ENCODE measurements around the gene GARNL3.

The GARNL3 gene

GRCh38 chr9:127356906-127357305, 92.3 kb downstream of the GARNL3 start:
- DNase-seq: no peak

DNA sequence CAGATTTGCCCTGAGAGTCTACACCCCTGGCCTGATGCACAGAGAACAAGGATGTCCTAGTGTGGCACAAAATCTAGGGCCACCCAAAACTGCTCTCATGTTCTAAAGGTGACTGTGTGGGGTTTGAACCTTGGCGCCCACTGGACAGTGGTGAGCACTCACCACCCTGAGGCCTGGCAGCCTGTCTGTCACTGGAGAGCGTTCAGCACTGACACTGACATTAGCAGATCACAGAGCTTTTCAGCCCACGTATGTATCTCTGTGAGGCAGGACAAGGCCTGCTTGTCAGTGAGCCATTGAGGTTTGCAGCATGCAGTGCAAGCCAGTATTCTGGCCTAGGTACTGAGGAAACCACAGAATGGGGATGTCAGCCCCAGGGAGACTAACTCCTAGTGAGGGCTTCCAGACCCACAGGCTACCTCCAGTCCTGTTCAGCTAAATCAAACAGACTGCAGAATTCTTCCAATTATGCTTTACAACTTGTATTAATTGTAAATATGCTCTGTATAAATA, 93.5 kb downstream of the GARNL3 start:
- no peak for DNase-seq

DNA sequence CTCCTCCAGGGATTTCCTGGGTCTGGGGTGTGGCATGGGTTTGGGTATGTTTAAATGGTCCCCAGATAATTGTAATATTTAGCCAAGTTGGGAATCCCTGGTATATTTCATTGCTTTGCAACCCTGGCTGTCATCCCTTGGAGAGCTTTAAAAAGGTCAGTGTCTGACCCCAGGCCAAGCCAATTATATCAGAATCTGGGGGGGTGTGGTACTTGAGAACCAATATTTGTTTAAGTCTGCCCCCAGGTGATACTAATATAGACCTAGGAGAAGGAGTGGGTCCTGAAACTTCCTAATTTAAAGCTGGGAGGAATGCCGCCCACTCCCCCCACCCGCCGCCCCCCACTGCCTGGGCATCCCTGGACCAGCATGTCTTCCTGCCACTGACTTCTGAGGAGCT, 94.2 kb downstream of the GARNL3 start:
- DNase-seq: no peak

- DNase-seq: no peak
These were observed 95.7 kb downstream of the GARNL3 start for GRCh38 chr9:127360250-127360649.

GRCh38 chr9:127360829-127361228, 96.3 kb downstream of the GARNL3 start:
- peak; percentile 13 for DNase-seq

GRCh38 chr9:127361561-127361960, 97.0 kb downstream of the GARNL3 start:
- DNase-seq: no peak

DNA sequence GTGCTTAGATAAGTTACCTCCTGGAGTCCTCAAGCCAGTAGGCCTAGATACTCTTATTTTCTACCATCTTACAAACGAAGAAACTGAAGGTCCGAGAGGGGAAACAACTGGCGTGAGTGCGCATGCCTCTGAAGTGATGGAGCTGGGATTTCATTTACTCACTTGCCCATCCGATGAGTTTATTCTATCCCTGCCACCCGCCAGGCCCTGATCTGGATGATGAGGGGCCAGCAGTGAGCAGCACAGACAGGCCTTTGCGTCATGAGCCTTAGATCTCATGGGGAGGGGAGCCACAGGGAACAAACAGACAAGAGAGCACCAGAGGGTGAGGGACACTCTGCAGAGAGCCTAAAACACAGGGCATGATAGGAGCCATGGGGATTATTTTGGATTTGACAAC, 98.3 kb downstream of the GARNL3 start:
- no peak for DNase-seq

DNA sequence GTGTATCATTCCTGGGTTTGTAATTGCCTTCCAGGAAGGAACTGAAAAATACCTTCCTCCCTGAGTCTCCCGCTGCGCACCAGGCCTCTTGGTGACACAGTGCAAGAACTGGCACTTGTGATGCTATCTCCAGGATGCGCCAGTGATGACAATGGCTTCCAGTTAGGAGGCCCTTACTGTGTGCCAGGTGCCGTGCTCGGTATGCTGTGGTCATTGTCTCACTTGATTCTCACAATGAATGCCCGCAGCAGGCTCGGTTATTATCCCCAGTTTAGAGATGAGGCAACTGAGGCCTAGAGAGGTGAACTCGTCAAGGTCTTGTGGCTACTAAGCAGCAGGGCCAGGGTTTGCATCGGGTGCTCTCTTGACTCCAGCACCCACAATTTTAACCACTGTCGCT, 100.9 kb downstream of the GARNL3 start:
- no peak for DNase-seq

DNA sequence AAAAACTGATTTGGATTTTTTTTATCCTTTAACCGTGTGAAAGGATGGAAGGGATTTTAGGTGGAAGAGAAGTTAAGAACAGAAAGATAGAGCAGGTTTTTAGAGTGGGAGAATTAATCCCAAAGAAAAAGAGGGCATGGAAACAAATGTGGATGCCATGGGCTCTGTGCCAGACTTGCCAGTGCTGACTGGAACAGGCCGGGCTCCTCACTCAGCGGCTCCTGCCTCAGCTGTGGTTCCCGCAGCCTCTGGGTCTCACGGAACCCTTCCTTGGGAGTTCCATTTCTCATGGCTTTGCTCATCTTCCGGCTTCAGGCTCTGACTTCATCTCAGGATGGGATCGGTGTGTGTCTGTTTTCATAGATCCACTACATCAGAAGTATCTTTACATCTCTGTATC, 102.0 kb downstream of the GARNL3 start:
- no peak for DNase-seq

DNA sequence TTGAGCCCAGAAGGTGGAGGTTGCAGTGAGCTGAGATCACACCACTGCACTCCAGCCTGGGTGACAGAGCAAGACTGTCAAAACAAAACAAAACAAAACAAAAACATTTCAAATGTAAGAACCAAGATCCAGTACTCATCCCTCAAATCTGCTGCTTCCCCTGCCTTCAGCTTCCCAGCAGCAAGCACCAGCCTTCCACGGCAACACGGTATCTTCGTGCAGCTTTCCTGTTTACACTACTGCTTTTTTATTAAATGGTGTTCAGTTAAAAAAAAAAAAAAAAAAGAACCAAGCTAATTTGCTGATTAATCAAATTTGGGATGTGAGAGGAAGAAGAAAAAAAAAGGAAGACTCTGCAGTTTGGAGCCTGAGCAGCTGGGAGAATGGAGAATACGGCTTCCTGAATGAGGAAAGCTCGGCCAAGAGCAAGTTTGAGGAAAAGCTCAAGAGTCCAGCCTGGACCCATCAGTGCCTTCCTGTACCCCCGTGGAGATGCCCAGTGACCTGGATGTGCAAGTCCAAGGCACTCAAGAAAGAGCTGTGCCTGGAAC, 104.4 kb downstream of the GARNL3 start:
- no peak for DNase-seq

DNA sequence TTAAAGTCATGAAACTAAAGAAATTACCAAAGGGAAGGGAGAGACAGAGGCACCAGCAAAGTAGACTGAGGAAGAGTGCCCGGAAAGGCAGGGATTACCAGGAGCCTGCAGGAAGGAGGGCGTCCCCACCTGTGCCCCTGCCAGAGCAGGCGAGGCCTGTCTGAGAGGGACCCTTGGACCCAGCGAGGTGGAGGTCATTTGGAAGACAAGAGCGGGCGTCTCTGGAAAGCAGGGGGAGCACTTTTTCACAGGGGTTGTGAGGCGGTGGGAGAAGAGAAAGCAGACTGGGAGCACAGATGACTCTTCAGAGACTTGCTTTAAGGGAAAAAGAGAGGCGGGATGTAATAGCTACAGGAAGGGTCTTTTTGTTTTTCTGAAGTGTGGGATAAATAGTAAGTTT, 104.9 kb downstream of the GARNL3 start:
- DNase-seq: no peak

- no peak for DNase-seq
These were observed 105.6 kb downstream of the GARNL3 start for GRCh38 chr9:127370147-127370579.

- DNase-seq: no peak
These were observed 106.4 kb downstream of the GARNL3 start for GRCh38 chr9:127370672-127371648.

DNA sequence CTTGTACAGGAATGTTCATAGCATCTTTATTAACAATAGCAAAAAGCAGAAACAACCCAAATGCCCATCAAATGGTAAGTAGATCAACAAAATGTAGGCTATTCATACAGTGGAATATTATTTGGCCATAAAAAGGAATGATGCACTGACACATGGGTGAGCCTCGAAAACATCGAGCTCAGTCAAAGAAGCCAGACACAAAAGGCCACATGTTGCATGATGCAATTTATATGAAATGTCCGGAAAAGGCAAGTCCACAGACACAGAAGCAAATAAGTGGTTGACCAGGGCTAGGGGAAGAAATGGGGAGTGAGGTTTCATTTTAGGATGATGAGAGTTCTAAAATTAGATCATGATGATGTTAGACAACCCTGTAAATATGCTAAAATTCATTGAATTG, 115.9 kb downstream of the GARNL3 start:
- DNase-seq: peak; percentile 14

GRCh38 chr9:127382541-127382940, 118.0 kb downstream of the GARNL3 start:
- no peak for DNase-seq

DNA sequence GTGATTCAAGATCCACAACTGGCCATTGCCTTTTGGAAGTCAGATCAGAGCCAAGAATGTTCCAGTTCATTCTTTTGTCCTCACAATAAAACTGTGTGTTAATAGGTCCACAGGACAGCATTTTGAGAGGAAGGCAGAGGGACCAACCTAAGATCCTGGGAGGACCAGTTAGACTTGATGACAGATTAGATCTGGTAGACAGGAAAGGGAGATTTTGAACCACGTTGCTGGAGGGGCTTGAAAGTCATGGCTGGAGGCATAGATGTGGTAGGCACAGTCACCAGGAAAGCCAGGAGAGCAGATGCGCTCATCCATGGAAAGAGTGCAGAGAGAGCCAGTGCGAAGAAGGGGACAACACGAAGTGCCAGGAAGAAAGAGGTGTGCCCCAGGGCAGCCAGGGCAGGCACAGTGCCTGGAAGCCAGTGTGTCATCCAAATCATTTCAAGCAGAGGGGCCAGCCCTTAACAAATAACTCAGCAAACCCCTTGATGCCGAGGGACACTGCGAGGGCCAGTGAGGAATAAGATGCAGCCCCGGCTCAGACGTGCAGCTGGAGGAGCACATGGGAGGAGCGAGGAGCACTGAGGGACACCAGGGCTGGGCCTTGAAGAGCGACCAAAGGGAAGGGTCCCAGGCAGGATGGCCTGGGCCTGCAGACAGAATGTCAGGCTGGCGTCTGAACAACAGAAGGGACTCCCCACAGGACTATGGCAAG, 119.6 kb downstream of the GARNL3 start:
- DNase-seq: no peak

- DNase-seq: no peak
These were observed 120.3 kb downstream of the GARNL3 start for GRCh38 chr9:127384901-127385300.

DNA sequence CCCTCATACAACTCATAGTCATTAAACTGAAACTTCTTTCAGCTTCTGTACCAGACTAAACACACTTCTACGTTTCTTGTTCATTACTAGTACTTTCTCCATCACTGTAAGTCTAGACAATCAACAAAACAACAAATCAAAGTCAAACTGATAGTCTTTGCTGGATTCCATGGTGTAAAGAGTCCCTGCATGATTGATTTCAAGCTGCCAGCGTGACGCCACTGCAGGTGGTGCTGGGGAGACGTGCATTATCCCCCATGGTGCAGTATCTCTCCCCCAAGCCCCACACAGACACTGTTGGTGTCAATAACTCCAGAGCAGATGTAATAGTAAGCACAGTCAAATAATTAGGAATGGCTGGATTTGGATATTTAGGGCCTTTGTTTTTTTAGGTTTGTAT, 121.7 kb downstream of the GARNL3 start:
- no peak for DNase-seq

DNA sequence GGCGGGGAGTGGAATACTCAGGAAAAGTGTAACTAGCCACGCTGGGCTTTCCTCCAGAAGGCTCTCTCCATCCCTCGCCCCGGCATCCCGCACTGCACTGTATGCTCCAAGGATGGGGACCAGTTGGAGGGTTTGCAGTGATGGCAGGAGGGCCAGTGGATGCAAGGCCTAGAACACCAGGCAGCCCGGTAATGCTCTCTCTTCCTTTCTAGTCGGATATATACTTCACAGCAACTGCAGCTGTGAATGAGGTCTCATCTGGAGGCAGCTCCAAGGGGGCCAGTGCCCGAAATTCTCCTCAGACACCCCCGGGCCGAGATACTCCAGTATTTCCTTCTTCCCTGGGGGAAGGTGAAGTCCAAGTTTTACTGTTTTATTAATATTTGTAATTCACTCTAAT, 122.4 kb downstream of the GARNL3 start:
- DNase-seq: no peak

GRCh38 chr9:127388037-127388855, 123.7 kb downstream of the GARNL3 start:
- peak; percentile 98 for DNase-seq

GRCh38 chr9:127388856-127389238, 124.3 kb downstream of the GARNL3 start:
- DNase-seq: no peak

DNA sequence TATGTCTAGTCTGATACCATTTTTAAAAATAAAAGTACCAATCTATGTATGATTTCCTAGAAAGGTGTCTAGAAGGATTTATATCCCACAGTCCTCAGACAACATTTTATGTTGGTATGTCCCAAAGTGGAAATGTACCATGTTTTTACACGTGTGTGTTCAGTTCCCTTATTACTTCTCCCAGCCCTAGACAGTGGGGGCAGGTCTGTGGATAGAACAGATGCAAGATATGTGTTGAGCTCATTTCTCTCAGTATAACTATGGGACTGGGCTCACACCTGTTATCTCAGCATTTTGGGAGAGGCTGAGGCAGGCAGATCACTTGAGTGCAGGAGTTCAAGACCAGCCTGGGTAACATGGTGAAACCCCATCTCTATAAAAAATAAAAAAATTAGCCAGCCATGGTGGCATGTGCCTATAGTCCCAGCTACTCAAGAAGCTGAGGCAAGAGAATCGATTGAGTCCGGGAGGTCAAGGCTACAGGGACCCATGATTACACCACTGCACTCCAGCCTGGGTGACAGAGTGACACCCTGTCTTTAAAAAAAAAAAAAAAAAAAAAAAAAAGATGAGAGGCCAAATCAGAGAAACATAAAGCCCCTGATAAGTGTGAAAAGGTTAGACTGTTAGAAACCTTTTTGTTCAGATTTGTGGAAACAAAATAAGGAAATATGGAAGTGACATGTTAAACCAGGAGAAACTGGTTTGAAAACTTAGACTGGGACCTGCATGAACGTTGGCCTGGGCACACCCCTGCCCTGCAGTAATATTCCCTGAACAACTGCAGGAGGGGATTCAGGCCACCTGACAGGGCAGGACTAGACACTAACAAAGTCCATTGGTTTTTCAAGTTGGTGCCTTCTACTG, 125.0 kb downstream of the GARNL3 start:
- DNase-seq: no peak
